NT2/D1 (cell line): ENCODE data around the gene TTLL5.

Experiments used
- DNase-seq: peaks from one replicate; pipeline ENCODE4 v3.0.0-alpha.2; 2011; ENCODE audit warnings: low read depth, low spot score
- H3K27me3 ChIP-seq: 2 replicates; pipeline ENCODE4 v1.6.0; 2011; ENCODE audit warnings: mild to moderate bottlenecking; ENCODE audit not compliant: insufficient read length, insufficient read depth
- H3K36me3 ChIP-seq: 2 replicates; pipeline ENCODE4 v1.6.1; 2011; ENCODE audit warnings: mild to moderate bottlenecking, low read length, mixed read lengths; ENCODE audit not compliant: insufficient read depth, insufficient read length
- H3K4me1 ChIP-seq: 2 replicates; pipeline ENCODE4 v1.5.1; 2011; ENCODE audit not compliant: insufficient read depth, insufficient read length
- H3K4me3 ChIP-seq: 2 replicates; pipeline ENCODE4 v1.5.1; 2011; ENCODE audit warnings: low read depth; ENCODE audit not compliant: insufficient read length
- H3K9ac ChIP-seq: 2 replicates; pipeline ENCODE4 v1.6.0; 2011; ENCODE audit warnings: low read depth; ENCODE audit not compliant: insufficient read length
- H3K9me3 ChIP-seq: 2 replicates; pipeline ENCODE4 v1.5.1; 2011; ENCODE audit warnings: mild to moderate bottlenecking, low read length; ENCODE audit not compliant: insufficient read depth
- SUZ12 ChIP-seq: IDR thresholded peaks from 2 replicates; pipeline ENCODE4 v1.6.1; 2011; ENCODE audit not compliant: insufficient read length, insufficient read depth; ENCODE audit errors: extremely low read depth
- YY1 ChIP-seq: IDR thresholded peaks from 2 replicates; pipeline ENCODE4 v1.6.1; 2011; ENCODE audit not compliant: insufficient read length, insufficient read depth
- ZNF274 ChIP-seq: IDR thresholded peaks from 2 replicates; pipeline ENCODE4 v1.6.1; 2011; ENCODE audit warnings: mild to moderate bottlenecking, low read depth, low read length

Gene TTLL5

DNA sequence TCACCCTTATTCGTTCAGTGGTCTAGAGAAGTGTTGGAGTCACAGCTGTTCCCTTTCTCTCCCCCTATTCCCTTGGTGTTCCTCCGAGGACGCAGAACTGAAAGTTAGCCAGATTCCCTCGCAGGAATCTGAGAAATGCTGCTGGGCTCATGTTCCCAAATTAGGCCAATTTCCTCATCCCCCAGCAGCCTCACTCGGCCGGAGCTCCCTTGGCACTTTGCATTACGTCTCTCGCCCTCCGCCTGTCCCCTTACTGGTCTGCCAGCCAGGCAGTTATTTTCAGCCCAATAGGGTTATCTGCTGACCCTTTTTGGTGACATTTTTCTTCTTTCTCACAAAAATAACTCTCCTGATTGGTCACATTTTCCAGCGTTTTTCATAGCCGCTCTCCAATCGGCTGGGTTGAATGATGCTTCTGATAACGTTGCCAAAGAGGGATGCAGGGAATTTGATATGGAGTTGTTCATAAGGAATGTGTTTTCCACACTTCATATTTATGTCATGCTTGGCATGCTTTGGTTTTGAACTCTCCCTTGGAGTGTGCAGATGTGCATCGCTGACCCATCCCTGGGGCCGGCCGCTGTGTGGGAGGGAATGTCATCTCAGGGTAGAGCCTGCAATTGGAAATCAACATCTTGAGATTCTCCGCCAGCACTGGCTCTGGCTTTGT, 334.5 kb downstream of the TTLL5 start:
- Histone ChIP-seq H3K36me3 (peaks cover 63% of the 10 kb centered on the region), H3K4me1 (no peaks in the 10 kb centered on the region)
- DNase-seq = no peak

GRCh38 chr14:75996488-75996887, 335.4 kb downstream of the TTLL5 start:
- Histone ChIP-seq H3K36me3 (peaks cover 65% of the 10 kb centered on the region), H3K9ac (no peak overlapping the region), H3K4me3 (no peak overlapping the region), H3K27me3 (no peaks in the 10 kb centered on the region), H3K9me3 (no peaks in the 10 kb centered on the region), H3K4me1 (no peaks in the 10 kb centered on the region)
- TF ChIP-seq YY1 = no peak
- TF ChIP-seq SUZ12 = no peak
- no peak for TF ChIP-seq ZNF274
- DNase-seq = no peak

More for the DNA sequence above, 334.5 kb downstream of the TTLL5 start:
- TF ChIP-seq ZNF274 (no peak), YY1 (no peak), SUZ12 (no peak)
- no peak overlapping the region for H3K9ac ChIP-seq
- H3K4me3 ChIP-seq = no peak overlapping the region
- H3K9me3 ChIP-seq = no peaks in the 10 kb centered on the region
- H3K27me3 ChIP-seq = no peaks in the 10 kb centered on the region

DNA sequence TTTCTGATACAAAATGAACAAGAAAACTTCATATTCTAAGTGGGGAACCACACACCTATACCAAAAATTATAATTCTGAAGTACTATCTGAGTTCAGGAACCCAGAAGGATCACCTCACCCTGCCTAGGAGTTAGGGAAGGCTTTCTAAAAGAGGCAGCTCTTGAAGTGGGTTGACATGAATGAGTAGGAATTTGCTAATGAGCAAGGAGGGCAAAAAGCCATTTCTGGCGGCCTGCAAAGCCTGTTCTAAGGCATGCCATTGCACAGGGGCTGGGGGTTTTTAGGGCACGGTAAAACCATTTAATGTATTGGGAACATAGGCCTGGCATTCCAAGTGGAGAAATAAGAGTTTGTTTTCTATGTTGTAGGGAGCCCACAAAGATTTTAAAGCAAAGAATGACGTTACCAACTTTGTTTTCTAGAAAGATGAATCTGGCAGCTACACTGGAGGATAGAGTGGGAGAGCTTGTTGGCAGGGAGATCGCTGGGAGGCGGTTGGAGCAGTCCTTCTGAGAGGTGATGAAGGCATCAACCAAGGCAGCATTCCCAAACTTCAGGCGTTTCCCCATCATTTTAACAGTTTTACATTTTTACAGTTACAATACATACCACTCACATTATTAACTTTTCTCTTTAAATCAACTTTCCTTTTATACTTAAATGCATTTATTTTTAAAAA, 338.6 kb downstream of the TTLL5 start:
- peaks cover 5% of the 10 kb centered on the region; the same call in 1 of the 2 replicates for H3K9me3 ChIP-seq
- H3K4me1 ChIP-seq = no peaks in the 10 kb centered on the region
- no peak for DNase-seq
- H3K9ac ChIP-seq = no peak overlapping the region
- TF ChIP-seq YY1 (no peak), ZNF274 (no peak), SUZ12 (no peak)
- H3K4me3 ChIP-seq = no peak overlapping the region
- H3K36me3 ChIP-seq = peaks cover 48% of the 10 kb centered on the region
- no peaks in the 10 kb centered on the region for H3K27me3 ChIP-seq

- H3K4me1 ChIP-seq = no peaks in the 10 kb centered on the region
- TF ChIP-seq SUZ12 (no peak), YY1 (no peak), ZNF274 (no peak)
- DNase-seq = no peak
- no peak overlapping the region for H3K9ac ChIP-seq
- H3K4me3 ChIP-seq = no peak overlapping the region
- H3K9me3 ChIP-seq = peaks cover 11% of the 10 kb centered on the region; the same call in 1 of the 2 replicates
- peaks cover 37% of the 10 kb centered on the region for H3K36me3 ChIP-seq
- H3K27me3 ChIP-seq = no peaks in the 10 kb centered on the region
These were observed 341.3 kb downstream of the TTLL5 start for GRCh38 chr14:76002383-76002782.
